Endothelial cell (in vitro differentiated cells): ENCODE data around the gene OR10H4. TPM values are rescaled to one million over a fixed set of nuclear protein-coding genes. Genes with fewer than 3 reads are reported as not detected.

ENCODE experiments used
- DNase-seq: peaks from one replicate; pipeline ENCODE4 v3.0.0; 2021; ENCODE audit warnings: low spot score
- H3K27ac Mint-ChIP-seq: one replicate; pipeline ENCODE4 v1.8.0; 2021; ENCODE audit warnings: mixed read lengths, inconsistent platforms; ENCODE audit not compliant: unreplicated experiment
- H3K27me3 Mint-ChIP-seq: one replicate; pipeline ENCODE4 v1.8.0; 2021; ENCODE audit warnings: mild to moderate bottlenecking, moderate library complexity, mixed read lengths, inconsistent platforms; ENCODE audit not compliant: unreplicated experiment
- H3K36me3 Mint-ChIP-seq: one replicate; pipeline ENCODE4 v1.8.0; 2021; ENCODE audit warnings: mild to moderate bottlenecking, low read depth, mixed read lengths, inconsistent platforms; ENCODE audit not compliant: unreplicated experiment
- H3K4me1 Mint-ChIP-seq: one replicate; pipeline ENCODE4 v1.8.0; 2021; ENCODE audit warnings: mild to moderate bottlenecking, mixed read lengths, inconsistent platforms; ENCODE audit not compliant: unreplicated experiment
- H3K4me3 Mint-ChIP-seq: one replicate; pipeline ENCODE4 v1.8.0; 2021; ENCODE audit warnings: mild to moderate bottlenecking, mixed read lengths, inconsistent platforms; ENCODE audit not compliant: unreplicated experiment
- H3K9me3 Mint-ChIP-seq: one replicate; pipeline ENCODE4 v1.8.0; 2021; ENCODE audit warnings: mixed read lengths, inconsistent platforms; ENCODE audit not compliant: unreplicated experiment
- total RNA-seq: library from RNA; stranded (reverse); fragmentation: NEBNext Ultra II Directional; extraction: Animal tissue kit (Norgen Biotek cat#: 25700); gene quantifications from one replicate; pipeline ENCODE4 v1.2.1, GENCODE V29; 2021; ENCODE audit not compliant: unreplicated experiment
- TF ChIP-seq, protein P1 (sequence below): fragments of 200-600 bp; sonication (generic); IDR thresholded peaks from one replicate; pipeline ENCODE4 v1.5.0; 2021; ENCODE audit warnings: antibody characterized with exemption; ENCODE audit not compliant: unreplicated experiment

Gene OR10H4
- total RNA-seq, 1 donor from 2014 or later: not detected

DNA sequence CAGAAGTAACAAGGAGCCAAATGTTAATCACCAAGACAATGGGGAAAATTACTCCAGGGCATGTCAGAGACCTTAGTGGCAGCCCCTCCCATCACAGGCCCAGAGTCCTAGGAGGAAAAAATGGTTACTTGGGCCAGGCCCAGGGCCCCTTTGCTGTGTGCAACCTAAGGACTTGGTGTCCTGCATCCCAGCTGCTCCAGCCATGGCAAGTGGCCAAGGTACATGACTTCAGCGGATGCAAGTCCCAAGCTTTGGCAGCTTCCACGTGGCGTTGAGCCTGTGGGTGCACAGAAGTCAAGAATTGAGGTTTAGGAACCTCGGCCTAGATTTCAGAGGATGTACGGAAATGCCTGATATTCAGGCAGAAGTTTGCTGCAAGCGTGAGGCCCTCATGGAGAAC lies 46.7 kb downstream of the OR10H4 start:
- Mint-ChIP-seq H3K27ac (no peak overlapping the region), H3K4me1 (no peaks in the 10 kb centered on the region), H3K9me3 (peaks cover 57% of the 10 kb centered on the region), H3K4me3 (no peak overlapping the region), H3K36me3 (peaks cover 19% of the 10 kb centered on the region), H3K27me3 (no peaks in the 10 kb centered on the region)
- DNase-seq: no peak
- TF ChIP-seq, protein P1, sequence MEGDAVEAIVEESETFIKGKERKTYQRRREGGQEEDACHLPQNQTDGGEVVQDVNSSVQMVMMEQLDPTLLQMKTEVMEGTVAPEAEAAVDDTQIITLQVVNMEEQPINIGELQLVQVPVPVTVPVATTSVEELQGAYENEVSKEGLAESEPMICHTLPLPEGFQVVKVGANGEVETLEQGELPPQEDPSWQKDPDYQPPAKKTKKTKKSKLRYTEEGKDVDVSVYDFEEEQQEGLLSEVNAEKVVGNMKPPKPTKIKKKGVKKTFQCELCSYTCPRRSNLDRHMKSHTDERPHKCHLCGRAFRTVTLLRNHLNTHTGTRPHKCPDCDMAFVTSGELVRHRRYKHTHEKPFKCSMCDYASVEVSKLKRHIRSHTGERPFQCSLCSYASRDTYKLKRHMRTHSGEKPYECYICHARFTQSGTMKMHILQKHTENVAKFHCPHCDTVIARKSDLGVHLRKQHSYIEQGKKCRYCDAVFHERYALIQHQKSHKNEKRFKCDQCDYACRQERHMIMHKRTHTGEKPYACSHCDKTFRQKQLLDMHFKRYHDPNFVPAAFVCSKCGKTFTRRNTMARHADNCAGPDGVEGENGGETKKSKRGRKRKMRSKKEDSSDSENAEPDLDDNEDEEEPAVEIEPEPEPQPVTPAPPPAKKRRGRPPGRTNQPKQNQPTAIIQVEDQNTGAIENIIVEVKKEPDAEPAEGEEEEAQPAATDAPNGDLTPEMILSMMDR: no peak

DNA sequence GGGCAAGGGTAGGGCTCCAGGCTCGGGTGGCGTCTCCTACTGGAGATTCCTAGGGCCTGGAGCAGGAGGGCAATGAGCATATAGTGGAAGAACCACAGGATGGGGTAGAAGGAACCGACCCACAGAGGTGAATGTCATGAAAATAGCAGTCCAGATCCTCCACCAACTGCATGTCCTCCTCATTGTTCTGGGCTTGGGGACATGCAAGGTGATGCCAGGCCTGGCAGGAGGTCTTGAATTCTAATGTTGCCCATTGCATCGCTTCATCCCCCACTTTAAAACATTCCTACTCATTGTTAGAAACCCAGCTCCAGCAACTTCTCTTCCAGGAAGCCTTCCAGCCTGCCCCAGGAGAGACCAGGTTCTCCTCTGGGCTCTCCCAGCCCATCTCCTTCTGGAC lies 49.4 kb downstream of the OR10H4 start:
- H3K36me3 Mint-ChIP-seq: peaks cover 11% of the 10 kb centered on the region
- H3K9me3 Mint-ChIP-seq: peaks cover 51% of the 10 kb centered on the region
- no peaks in the 10 kb centered on the region for H3K4me1 Mint-ChIP-seq
- no peak overlapping the region for H3K27ac Mint-ChIP-seq
- peaks cover 1% of the 10 kb centered on the region for H3K27me3 Mint-ChIP-seq
- no peak for DNase-seq
- TF ChIP-seq, protein P1: no peak
- H3K4me3 Mint-ChIP-seq: peak overlapping the region; percentile 8

Other genes starting within 250 kb of the OR10H4 start
- gene OR10H2, start 221.0 kb upstream of the OR10H4 start, total RNA-seq: not detected
- not detected for gene OR10H3, start 211.0 kb upstream of the OR10H4 start, total RNA-seq
- not detected for gene OR10H5, start 161.3 kb upstream of the OR10H4 start, total RNA-seq
- not detected for gene OR10H1, start 133.3 kb upstream of the OR10H4 start, total RNA-seq
- gene CYP4F2, start 50.9 kb upstream of the OR10H4 start, total RNA-seq: not detected
- gene CYP4F11, start 14.5 kb upstream of the OR10H4 start, total RNA-seq: not detected
- 644 TPM for gene TPM4, start 127.5 kb downstream of the OR10H4 start, total RNA-seq
- gene RAB8A, start 162.9 kb downstream of the OR10H4 start, total RNA-seq: 60.6 TPM
- gene HSH2D, start 194.7 kb downstream of the OR10H4 start, total RNA-seq: not detected
- not detected for gene CIB3, start 224.5 kb downstream of the OR10H4 start, total RNA-seq
- 90.1 TPM for gene FAM32A, start 236.4 kb downstream of the OR10H4 start, total RNA-seq
- gene AP1M1, start 248.9 kb downstream of the OR10H4 start, total RNA-seq: 76.0 TPM